Bronchial epithelial cell (primary cell): ENCODE measurements around the gene ERO1B. TPM values are rescaled to one million over a fixed set of nuclear protein-coding genes. Genes with fewer than 3 reads are reported as not detected.
"Not testable (repeated sequence)": the region's sequence is repeated elsewhere in the genome, so short reads cannot be mapped to it uniquely, and the experiment has no call there.

Experiments used
- DNase-seq: peaks from one replicate; pipeline ENCODE4 v3.0.0-alpha.2; 2010; ENCODE audit warnings: low read depth
- FAIRE-seq: peaks from 2 replicates; lab custom pipeline; 2011; peaks lifted over from hg19 to GRCh38; lab: Jason Lieb, UNC
- H3K27me3 ChIP-seq: 2 replicates; pipeline ENCODE4 v1.5.1; 2011; ENCODE audit warnings: low read length; ENCODE audit not compliant: control insufficient read depth, insufficient read depth
- H3K36me3 ChIP-seq: 2 replicates; pipeline ENCODE4 v1.5.1; 2011; ENCODE audit warnings: low read length; ENCODE audit not compliant: control insufficient read depth, insufficient read depth
- H3K4me3 ChIP-seq: 2 replicates; pipeline ENCODE4 v1.5.1; 2011; ENCODE audit warnings: mild to moderate bottlenecking, low read depth, low read length, control low read depth
- CTCF ChIP-seq: IDR thresholded peaks from 2 replicates; pipeline ENCODE4 v1.5.1; 2011; ENCODE audit warnings: mild to moderate bottlenecking, moderate library complexity, low read length, control low read depth, inconsistent platforms; ENCODE audit not compliant: insufficient read depth, severe bottlenecking
- total RNA-seq: library from RNA; depleted of rRNA; stranded (reverse); fragments of >200 nt; gene quantifications from 2 replicates; pipeline ENCODE4 v1.2.1, GENCODE V29; 2014

The ERO1B gene
- total RNA-seq, 1 donor from 2014 or later = 5.0 TPM

GRCh38 chr1:236201786-236202185, 80.0 kb downstream of the ERO1B start:
- no peak for TF ChIP-seq CTCF
- FAIRE-seq (no peak), DNase-seq (no peak)
- Histone ChIP-seq H3K4me3 (no peak overlapping the region), H3K36me3 (no peaks in the 10 kb centered on the region), H3K27me3 (no peaks in the 10 kb centered on the region)

- H3K4me3 ChIP-seq = no peak overlapping the region
- DNase-seq (no peak), FAIRE-seq (no peak)
- no peaks in the 10 kb centered on the region for H3K27me3 ChIP-seq
- TF ChIP-seq CTCF = no peak
- no peaks in the 10 kb centered on the region for H3K36me3 ChIP-seq
These were observed 80.8 kb downstream of the ERO1B start for GRCh38 chr1:236200925-236201324.

GRCh38 chr1:236193184-236193583, 88.6 kb downstream of the ERO1B start:
- DNase-seq = no peak
- Histone ChIP-seq H3K4me3 (no peak overlapping the region), H3K36me3 (peaks cover 1% of the 10 kb centered on the region), H3K27me3 (no peaks in the 10 kb centered on the region)
- TF ChIP-seq CTCF = no peak
- no peak for FAIRE-seq

GRCh38 chr1:236188084-236188483, 93.7 kb downstream of the ERO1B start:
- not testable (repeated sequence) for FAIRE-seq, DNase-seq, H3K27me3 ChIP-seq, H3K36me3 ChIP-seq, H3K4me3 ChIP-seq

GRCh38 chr1:236186471-236186870, 95.3 kb downstream of the ERO1B start:
- not testable (repeated sequence) for H3K4me3 ChIP-seq, FAIRE-seq, H3K27me3 ChIP-seq, H3K36me3 ChIP-seq, DNase-seq

GRCh38 chr1:236185687-236186086, 96.1 kb downstream of the ERO1B start:
- no peak overlapping the region for H3K4me3 ChIP-seq
- no peaks in the 10 kb centered on the region for H3K36me3 ChIP-seq
- no peak for DNase-seq
- no peak for FAIRE-seq
- no peak for TF ChIP-seq CTCF
- no peaks in the 10 kb centered on the region for H3K27me3 ChIP-seq

- H3K27me3 ChIP-seq = no peaks in the 10 kb centered on the region
- FAIRE-seq (no peak), DNase-seq (peak; percentile 46)
- H3K36me3 ChIP-seq = peaks cover 1% of the 10 kb centered on the region
- no peak overlapping the region for H3K4me3 ChIP-seq
- TF ChIP-seq CTCF = no peak
These were observed 100.7 kb downstream of the ERO1B start for GRCh38 chr1:236181059-236181458.
